Spinal cord (tissue), 10 donors: ENCODE measurements around the gene GAS2L2. TPM values are rescaled to one million over a fixed set of nuclear protein-coding genes. Genes with fewer than 3 reads are reported as not detected.

Source experiments
- DNase-seq, 6 donors: peaks; one replicate each; pipeline versions ENCODE4 v3.0.0 to v3.0.0-alpha.2; 2013 to 2015; ENCODE audit warnings: low spot score in 6 of 6, low read depth in 4 of 6
- H3K27ac ChIP-seq: one replicate; pipeline ENCODE4 v1.5.1; 2013; ENCODE audit warnings: low read depth, low read length, control low read depth
- H3K27me3 ChIP-seq: one replicate; pipeline ENCODE4 v1.6.1; 2013; ENCODE audit warnings: low read length; ENCODE audit not compliant: control insufficient read depth, insufficient read depth
- H3K36me3 ChIP-seq: one replicate; pipeline ENCODE4 v1.6.1; 2013; ENCODE audit warnings: low read length; ENCODE audit not compliant: control insufficient read depth, insufficient read depth
- H3K4me1 ChIP-seq: one replicate; pipeline ENCODE4 v1.6.1; 2013; ENCODE audit warnings: low read length; ENCODE audit not compliant: control insufficient read depth, insufficient read depth
- H3K4me3 ChIP-seq: one replicate; pipeline ENCODE4 v1.5.1; 2013; ENCODE audit warnings: low read depth, low read length, control low read depth
- H3K9me3 ChIP-seq: one replicate; pipeline ENCODE4 v1.6.1; 2013; ENCODE audit warnings: low read length; ENCODE audit not compliant: control insufficient read depth, insufficient read depth
- WGBS: methylation state at CpG from one replicate; pipeline ENCODE4 v1.1.5; 2013; ENCODE audit warnings: missing lambda C conversion rate; ENCODE audit not compliant: insufficient coverage; 5-methylcytosine and 5-hydroxymethylcytosine counted together
- long read RNA-seq, 4 donors: transcript quantifications; one replicate each; lab custom pipeline, GENCODE V29; 2026
- polyA plus RNA-seq, 2 donors: library from polyadenylated mRNA; unstranded; fragments of 120-200 nt; gene quantifications; one replicate each; pipeline ENCODE4 v1.2.1, GENCODE V29; 2013; ENCODE audit not compliant: insufficient read length in 2 of 2
- total RNA-seq, 2 donors: library from RNA; depleted of rRNA in 1 of 2; stranded (reverse); fragments of 120-200 nt in 1 of 2; fragments of >200 nt in 1 of 2; gene quantifications; one replicate each; pipeline versions ENCODE4 v1.2.3 to v1.2.4, GENCODE V29; 2013 to 2014
- donor health status: healthy.

GAS2L2 gene
- total RNA-seq (1 to 10 TPM in 1 of 2 donors, under 1 TPM in 1; 0.69 to 3.4 TPM), polyA plus RNA-seq (1 to 10 TPM; 3.0 to 3.6 TPM)
- long read RNA-seq, donor 1, partial matches to known transcripts = 0 of 1 reads
- long read RNA-seq, donor 1, other reads (novel, unspliced or antisense) = 0 of 1 reads
- long read RNA-seq, donor 2 = 0 reads
- long read RNA-seq, donor 3 = 0 reads
- long read RNA-seq, donor 4, partial matches to known transcripts = 0 of 1 reads
- long read RNA-seq, donor 4, other reads (novel, unspliced or antisense) = 0 of 1 reads

DNA sequence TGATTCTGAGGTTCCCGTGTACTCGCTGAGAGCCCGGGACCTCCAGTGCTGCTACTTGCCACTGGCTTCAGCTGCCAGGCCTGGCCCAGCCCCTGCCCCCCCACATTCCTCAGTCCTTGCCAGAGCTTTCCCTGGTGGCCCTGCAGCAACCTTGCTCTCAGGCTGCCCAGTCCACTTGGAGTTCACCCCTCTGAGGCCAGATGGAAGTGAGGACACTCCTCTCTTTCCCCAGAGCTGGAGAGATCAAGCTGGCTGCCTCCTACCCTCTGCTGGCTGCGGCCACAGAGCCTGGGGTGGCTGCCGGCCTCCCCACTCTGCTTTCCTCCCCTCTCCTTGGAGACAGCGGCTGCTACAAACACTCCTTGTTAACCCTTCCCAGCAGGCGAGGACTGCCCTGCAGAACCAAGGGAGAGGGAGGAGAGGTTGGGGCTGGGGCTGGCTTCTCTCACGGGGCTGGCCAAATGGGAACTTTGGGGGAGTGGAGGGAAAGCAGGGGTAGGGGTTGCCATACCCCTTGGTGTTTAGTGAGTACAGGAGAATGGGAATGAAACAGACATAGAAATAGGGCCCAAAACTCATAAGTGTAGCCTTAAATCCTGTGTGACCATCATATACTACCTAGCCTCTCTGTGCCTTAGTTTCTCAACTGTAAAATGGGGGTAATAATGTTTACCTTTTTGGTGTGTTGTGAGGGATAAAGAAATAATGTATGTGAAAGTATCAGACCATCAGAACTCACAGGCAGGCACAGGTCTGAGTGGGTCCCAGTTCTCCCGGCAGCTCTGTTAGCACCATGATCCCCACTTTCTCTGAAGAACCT, at the start of gene GAS2L2:
GAS2L2 (minus strand) TSS at position 295 of the 820 bp plus-strand sequence. CDS start 389 bp downstream, outside the sequence.
- 21% methylated on average over 6 of the region's 9 CpGs for WGBS
- H3K4me1 ChIP-seq = peaks cover 34% of the 10 kb centered on the region
- DNase-seq = peak in 1 of 6 donors; percentile 45
- H3K27ac ChIP-seq = no peak within 1 kb of the TSS
- H3K4me3 ChIP-seq = no peak within 1 kb of the TSS
- H3K27me3 ChIP-seq = peaks cover 19% of the 10 kb centered on the region
- no peaks in the 10 kb centered on the region for H3K9me3 ChIP-seq
- no peaks in the 10 kb centered on the region for H3K36me3 ChIP-seq

DNA sequence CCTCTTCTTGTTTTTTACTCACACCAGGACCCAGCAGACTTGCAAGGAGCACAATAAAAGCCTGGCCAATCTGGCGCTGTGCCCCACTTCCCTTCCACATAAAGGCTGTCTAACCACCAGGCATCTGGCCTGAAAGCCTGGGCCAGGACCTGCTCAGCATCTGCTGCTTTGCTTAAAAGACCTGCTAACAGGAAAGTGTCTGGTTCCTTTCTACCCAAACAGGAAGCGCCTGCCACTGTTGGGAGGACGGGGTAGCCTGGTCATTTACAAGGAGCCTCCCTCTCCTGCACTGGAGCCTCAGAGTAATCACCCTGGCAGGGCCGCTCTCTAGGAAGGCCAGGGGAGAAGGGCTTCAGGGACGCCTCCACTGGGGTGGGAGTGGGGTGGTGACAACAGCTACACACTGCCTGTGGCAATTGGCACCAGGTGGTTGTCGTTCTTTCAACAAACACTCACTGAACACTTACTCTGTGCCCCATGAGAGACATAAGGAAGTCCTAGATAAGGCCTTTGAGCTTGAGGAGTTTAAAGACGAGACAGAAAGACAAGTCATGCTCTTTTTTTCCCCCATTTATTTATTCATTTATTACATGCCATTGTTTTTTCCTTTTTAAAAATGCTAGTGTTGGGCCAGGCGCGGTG, 48.7 kb upstream of the GAS2L2 start:
- H3K4me1 ChIP-seq = peaks cover 36% of the 10 kb centered on the region
- no peak overlapping the region for H3K4me3 ChIP-seq
- H3K27ac ChIP-seq = peak overlapping the region; percentile 69
- WGBS = 33% methylated on average over 1 of the region's 9 CpGs
- peak in 5 of 6 donors; percentile 46 to 95 (median 72) for DNase-seq
- no peaks in the 10 kb centered on the region for H3K9me3 ChIP-seq
- no peaks in the 10 kb centered on the region for H3K36me3 ChIP-seq
- H3K27me3 ChIP-seq = no peaks in the 10 kb centered on the region

DNA sequence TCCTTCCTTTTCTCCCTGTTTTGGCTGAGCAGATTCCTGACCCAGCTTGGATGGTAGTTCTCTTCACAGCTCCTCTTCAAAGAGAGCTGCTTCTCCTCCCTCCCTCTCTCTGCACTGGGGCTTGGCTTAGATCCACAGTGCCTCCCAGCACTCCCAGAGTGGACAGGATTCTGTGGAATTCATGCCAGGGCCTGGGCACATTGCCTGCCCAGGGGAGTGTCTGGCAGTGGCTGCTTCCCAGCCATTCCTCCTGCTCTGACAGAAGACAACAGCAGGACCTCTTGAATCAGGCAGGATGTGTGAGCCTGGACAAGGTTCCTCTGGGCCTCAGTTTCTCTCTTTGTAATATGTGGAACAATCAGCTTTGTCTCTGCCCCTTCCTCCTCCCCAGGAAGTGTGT, 46.9 kb upstream of the GAS2L2 start:
- peaks cover 45% of the 10 kb centered on the region for H3K4me1 ChIP-seq

DNA sequence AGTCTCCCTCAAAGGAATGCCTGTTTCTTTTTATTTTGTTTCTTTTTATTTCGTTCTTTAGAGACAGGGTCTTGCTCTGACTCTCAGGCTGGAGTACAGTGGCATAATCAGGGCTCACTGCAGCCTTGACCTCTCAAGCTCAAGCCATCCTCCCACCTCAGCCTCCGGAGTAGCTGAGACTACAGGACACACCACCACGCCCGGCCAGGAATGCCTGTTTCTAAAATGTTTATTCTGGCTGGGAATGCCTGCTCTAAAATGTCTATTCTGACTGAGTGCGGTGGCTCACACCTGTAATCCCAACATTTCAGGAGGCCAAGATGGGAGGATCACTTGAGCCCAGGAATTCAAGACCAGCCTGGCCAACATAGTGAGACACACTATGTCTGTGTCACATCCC, 44.9 kb upstream of the GAS2L2 start:
- no peak for DNase-seq
- peaks cover 58% of the 10 kb centered on the region for H3K4me1 ChIP-seq
- H3K36me3 ChIP-seq = no peaks in the 10 kb centered on the region
- H3K27me3 ChIP-seq = peaks cover 25% of the 10 kb centered on the region
- no peak overlapping the region for H3K27ac ChIP-seq
- 89% methylated on average over 4 of the region's 5 CpGs for WGBS
- H3K9me3 ChIP-seq = no peaks in the 10 kb centered on the region
- H3K4me3 ChIP-seq = no peak overlapping the region

More for the DNA sequence above, 46.9 kb upstream of the GAS2L2 start:
- peaks cover 10% of the 10 kb centered on the region for H3K27me3 ChIP-seq
- no peaks in the 10 kb centered on the region for H3K36me3 ChIP-seq
- DNase-seq = peak; percentile 59 to 96 (median 80)
- H3K27ac ChIP-seq = peak overlapping the region; percentile 71
- H3K4me3 ChIP-seq = no peak overlapping the region
- H3K9me3 ChIP-seq = no peaks in the 10 kb centered on the region

DNA sequence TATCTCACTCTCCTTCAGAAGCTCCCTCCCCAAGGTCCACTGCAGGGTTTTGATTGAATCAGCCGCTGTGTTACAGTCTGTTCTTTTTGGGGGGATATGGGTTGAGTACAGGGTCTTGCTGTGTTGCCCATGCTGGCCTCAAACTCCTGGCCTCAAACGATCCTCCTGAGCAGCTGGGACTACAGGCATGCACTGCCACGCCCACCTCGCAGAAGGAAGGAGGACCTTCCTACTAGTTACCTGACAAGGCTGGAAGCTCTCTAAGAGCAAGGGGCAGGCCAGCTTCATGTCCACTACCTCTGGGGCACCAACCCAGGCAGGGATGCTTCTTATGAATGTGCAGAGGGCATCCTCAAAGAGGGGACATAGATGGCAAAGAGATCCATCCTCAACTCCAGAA, 44.3 kb upstream of the GAS2L2 start:
- DNase-seq = no peak
- H3K4me1 ChIP-seq = peaks cover 58% of the 10 kb centered on the region
- H3K36me3 ChIP-seq = no peaks in the 10 kb centered on the region
- H3K4me3 ChIP-seq = no peak overlapping the region
- H3K27ac ChIP-seq = no peak overlapping the region
- WGBS = 51% methylated on average over 3 of the region's 4 CpGs
- peaks cover 25% of the 10 kb centered on the region for H3K27me3 ChIP-seq
- H3K9me3 ChIP-seq = no peaks in the 10 kb centered on the region

DNA sequence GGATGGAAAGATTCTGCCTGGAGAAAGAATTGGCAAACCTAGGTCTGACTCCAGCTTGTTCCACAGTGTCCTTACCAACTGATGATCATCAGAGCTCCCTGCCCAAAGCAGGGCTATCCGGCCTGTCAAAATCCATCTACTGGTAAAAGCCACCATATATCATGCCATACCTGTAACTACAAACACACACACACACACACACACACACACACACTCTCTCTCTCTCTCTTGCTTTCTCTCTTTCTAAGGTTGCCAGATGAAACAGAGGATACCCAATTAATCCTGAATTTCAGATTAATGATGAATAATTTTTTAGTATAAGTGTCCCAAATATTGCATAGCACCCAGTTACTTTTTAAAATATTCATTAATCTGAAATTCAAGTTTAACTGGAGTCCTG, 43.9 kb upstream of the GAS2L2 start:
- H3K27ac ChIP-seq = no peak overlapping the region
- WGBS = 93% methylated on average over 1 of the region's 1 CpG
- peaks cover 54% of the 10 kb centered on the region for H3K4me1 ChIP-seq
- peaks cover 29% of the 10 kb centered on the region for H3K27me3 ChIP-seq
- no peak for DNase-seq
- no peaks in the 10 kb centered on the region for H3K36me3 ChIP-seq
- H3K4me3 ChIP-seq = no peak overlapping the region
- no peaks in the 10 kb centered on the region for H3K9me3 ChIP-seq

DNA sequence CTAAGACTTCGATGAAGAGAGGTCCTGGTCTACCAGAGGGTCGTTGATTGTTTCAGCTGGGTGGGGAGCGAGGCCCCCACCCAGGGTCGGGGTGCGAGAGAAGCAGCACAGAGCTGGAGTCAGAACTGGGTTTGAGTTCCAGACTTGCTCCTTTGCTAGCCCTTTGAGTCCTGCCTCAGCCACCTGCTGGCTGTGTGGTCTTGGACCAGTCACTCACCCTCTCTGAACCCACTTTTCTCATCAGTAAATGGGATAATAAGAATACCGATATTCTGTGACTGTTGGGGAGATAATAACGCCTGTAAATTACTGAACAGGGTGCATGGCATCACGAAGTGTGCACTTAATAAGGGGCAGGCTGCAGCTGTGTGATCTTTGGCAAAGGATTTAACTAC, 42.8 kb upstream of the GAS2L2 start:
- Histone ChIP-seq H3K36me3 (no peaks in the 10 kb centered on the region), H3K27ac (peak overlapping the region; percentile 25), H3K4me1 (peaks cover 44% of the 10 kb centered on the region), H3K9me3 (no peaks in the 10 kb centered on the region), H3K27me3 (peaks cover 29% of the 10 kb centered on the region), H3K4me3 (peak overlapping the region; percentile 24)
- DNase-seq = no peak
- WGBS = 43% methylated on average over 7 of the region's 8 CpGs

DNA sequence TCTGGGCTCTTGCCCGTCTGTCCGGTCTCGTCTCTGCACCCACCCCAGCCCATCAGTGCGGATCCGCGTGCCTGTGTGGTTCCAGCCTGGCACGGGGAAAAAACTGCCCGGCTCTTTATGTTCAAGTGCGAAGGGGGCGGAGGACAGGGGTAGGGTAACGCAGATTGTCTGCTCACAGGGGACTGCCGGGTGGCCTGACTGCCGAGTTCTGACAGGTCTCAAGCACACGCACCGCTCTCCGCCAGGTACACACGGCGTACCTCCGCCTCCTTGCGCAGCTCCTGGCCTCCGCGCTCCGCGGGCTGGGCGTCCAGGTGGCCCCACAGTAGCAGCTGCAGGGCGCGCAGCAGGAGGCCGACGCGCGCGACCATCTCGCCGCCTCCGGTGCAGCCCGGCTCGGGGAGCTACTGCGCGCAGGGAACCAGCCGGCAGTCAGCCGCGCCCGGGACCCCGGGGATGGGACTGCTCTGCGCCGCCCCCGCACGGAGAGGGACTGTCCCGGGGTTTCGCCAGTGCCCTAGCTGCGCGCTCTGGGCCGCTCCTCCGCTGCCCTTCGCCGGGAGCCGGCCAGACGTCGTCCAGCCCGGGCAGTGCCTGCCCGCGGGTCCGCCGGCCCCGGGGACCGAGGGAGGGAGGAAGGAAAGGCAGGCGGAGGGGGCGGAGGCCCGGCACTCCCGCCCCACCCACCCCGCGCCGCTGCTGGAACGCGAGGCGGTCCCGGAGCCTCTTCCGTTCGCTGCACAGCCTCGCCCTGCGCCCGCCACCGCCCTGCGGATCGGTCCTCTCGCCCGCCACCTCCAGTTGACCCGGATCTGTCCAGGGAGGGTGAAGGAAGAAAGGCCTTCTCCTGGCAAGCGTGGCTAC, 42.2 kb upstream of the GAS2L2 start, which contains the start of gene MMP28:
MMP28 (minus strand) TSS at position 635 of the 864 bp plus-strand sequence; CDS start at position 371, 264 bp downstream.
- peak within 1 kb of the TSS; percentile 25 for H3K27ac ChIP-seq

DNA sequence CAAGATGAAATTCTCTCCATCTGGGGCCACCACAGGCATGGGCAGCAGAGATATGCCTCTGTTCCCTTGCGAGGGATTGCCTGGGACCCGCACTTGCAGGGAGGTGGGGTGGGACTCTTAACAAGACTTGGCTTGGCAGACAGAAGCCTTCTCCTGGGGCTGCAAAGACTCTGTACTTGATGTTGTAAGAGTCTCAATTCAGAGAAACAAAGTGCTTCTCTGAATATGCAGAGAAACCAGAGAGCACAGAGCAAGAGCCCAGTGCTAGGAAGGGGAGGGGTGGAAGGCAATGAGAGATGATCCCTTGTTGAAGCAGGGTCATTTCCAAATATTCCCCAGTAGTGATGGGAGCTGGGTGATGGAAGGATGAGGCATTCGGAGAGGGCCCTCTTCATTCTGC, 40.2 kb upstream of the GAS2L2 start:
- peaks cover 29% of the 10 kb centered on the region for H3K27me3 ChIP-seq
- peak overlapping the region; percentile 7 for H3K4me3 ChIP-seq
- H3K27ac ChIP-seq = peak overlapping the region; percentile 78
- peaks cover 27% of the 10 kb centered on the region for H3K4me1 ChIP-seq
- peak in 2 of 6 donors; percentile 49 to 53 for DNase-seq
- 43% methylated on average over 3 of the region's 3 CpGs for WGBS
- no peaks in the 10 kb centered on the region for H3K9me3 ChIP-seq
- H3K36me3 ChIP-seq = no peaks in the 10 kb centered on the region

More for the DNA sequence above, 42.2 kb upstream of the GAS2L2 start, which contains the start of gene MMP28:
- Histone ChIP-seq H3K36me3 (no peaks in the 10 kb centered on the region), H3K4me3 (peak within 1 kb of the TSS; percentile 38), H3K27me3 (peaks cover 29% of the 10 kb centered on the region), H3K9me3 (no peaks in the 10 kb centered on the region), H3K4me1 (peaks cover 37% of the 10 kb centered on the region)
- DNase-seq = peak in 2 of 6 donors; percentile 44 to 65
- under 1% methylated on average over 80 of the region's 89 CpGs for WGBS
